Keratinocyte (primary cell): ENCODE results near the gene USH1C. TPM values are rescaled to one million over a fixed set of nuclear protein-coding genes. Genes with fewer than 3 reads are reported as not detected.

Experiments
- DNase-seq: peaks from one replicate; pipeline ENCODE4 v3.0.0-alpha.2; 2011; ENCODE audit warnings: low read depth, missing footprints, low spot score
- FAIRE-seq: peaks from 2 replicates; lab custom pipeline; 2011; peaks lifted over from hg19 to GRCh38; lab: Jason Lieb, UNC
- H2AFZ ChIP-seq: 2 replicates; pipeline ENCODE4 v1.6.0; 2012; ENCODE audit warnings: low read length, control low read depth, inconsistent platforms; ENCODE audit not compliant: control insufficient read depth
- H3K27ac ChIP-seq: 2 replicates; pipeline ENCODE4 v1.5.1; 2011; ENCODE audit warnings: low read length; ENCODE audit not compliant: control insufficient read depth, insufficient read depth
- H3K27me3 ChIP-seq: 3 replicates; pipeline ENCODE4 v1.6.0; 2011; ENCODE audit warnings: low read length; ENCODE audit not compliant: control insufficient read depth, insufficient read depth; ENCODE audit errors: extremely low read depth
- H3K36me3 ChIP-seq, 2 experiments: 2 replicates in 1 of 2; 3 replicates in 1 of 2; pipeline ENCODE4 v1.5.1; 2011; ENCODE audit warnings: low read length in 2 of 2, mild to moderate bottlenecking in 1 of 2; ENCODE audit not compliant: control insufficient read depth in 2 of 2, insufficient read depth in 2 of 2; ENCODE audit errors: extremely low read depth in 1 of 2
- H3K4me1 ChIP-seq: 3 replicates; pipeline ENCODE4 v1.5.1; 2011; ENCODE audit warnings: low read length; ENCODE audit not compliant: control insufficient read depth, insufficient read depth; ENCODE audit errors: extremely low read depth
- H3K4me2 ChIP-seq: 3 replicates; pipeline ENCODE4 v1.6.0; 2011; ENCODE audit warnings: low read depth, low read length; ENCODE audit not compliant: control insufficient read depth, insufficient read depth; ENCODE audit errors: extremely low read depth
- H3K4me3 ChIP-seq, 3 experiments: fragments of 200-600 bp in 1 of 3; sonication (generic) in 1 of 3; 2 replicates in 2 of 3; 3 replicates in 1 of 3; pipeline ENCODE4 v1.5.1; 2011 to 2016; ENCODE audit warnings: low read length in 3 of 3, mild to moderate bottlenecking in 3 of 3, control low read depth in 2 of 3, inconsistent platforms in 1 of 3, low read depth in 1 of 3, mixed read lengths in 1 of 3, mixed run types in 1 of 3, moderate library complexity in 1 of 3; ENCODE audit not compliant: control insufficient read depth in 2 of 3, insufficient read depth in 2 of 3; ENCODE audit errors: extremely low read depth in 1 of 3
- H3K79me2 ChIP-seq: 2 replicates; pipeline ENCODE4 v1.6.0; 2012; ENCODE audit warnings: low read length; ENCODE audit not compliant: control insufficient read depth, insufficient read depth
- H3K9ac ChIP-seq: 3 replicates; pipeline ENCODE4 v1.6.0; 2011; ENCODE audit warnings: low read length; ENCODE audit not compliant: control insufficient read depth, insufficient read depth; ENCODE audit errors: extremely low read depth
- H3K9me1 ChIP-seq: 3 replicates; pipeline ENCODE4 v1.6.0; 2011; ENCODE audit warnings: low read length; ENCODE audit not compliant: control insufficient read depth, insufficient read depth; ENCODE audit errors: extremely low read depth
- H3K9me3 ChIP-seq: 2 replicates; pipeline ENCODE4 v1.5.1; 2012; ENCODE audit warnings: low read depth, low read length; ENCODE audit not compliant: control insufficient read depth
- H4K20me1 ChIP-seq: 3 replicates; pipeline ENCODE4 v1.6.0; 2011; ENCODE audit warnings: low read length; ENCODE audit not compliant: control insufficient read depth, insufficient read depth; ENCODE audit errors: extremely low read depth
- EZH2 ChIP-seq: IDR thresholded peaks from one replicate; pipeline ENCODE4 v1.6.1; 2012; ENCODE audit warnings: inconsistent platforms, mild to moderate bottlenecking, low read length, moderate library complexity
- dilution Hi-C: fragments of 300-500 bp; cut with MboI; formaldehyde crosslinking; loops from one replicate; pipeline ENCODE4 v1.7.0; 2020; ENCODE audit warnings: low sequenced_read_pairs; ENCODE audit not compliant: extremely low pct_ligation_motif_present
- polyA plus RNA-seq, 5 experiments: library from polyadenylated mRNA; depleted of rRNA in 3 of 5; stranded (reverse) in 3 of 5; stranded (forward) in 1 of 5; unstranded in 1 of 5; fragments of >200 nt; gene quantifications; 1 replicate in 1 of 5; 2 replicates in 3 of 5; 3 replicates in 1 of 5; pipeline versions ENCODE4 v1.2.1 to v1.2.3, GENCODE V29; 2011 to 2012; ENCODE audit warnings: missing spikeins in 2 of 5, low read depth in 1 of 5, low replicate concordance in 1 of 5
- TF ChIP-seq, protein P1 (sequence below), 3 experiments: IDR thresholded peaks in 1 of 3; conservative IDR thresholded peaks in 1 of 3; optimal IDR thresholded peaks in 1 of 3; 2 replicates in 2 of 3; 3 replicates in 1 of 3; pipeline versions ENCODE3 to v1.5.1; 2011; ENCODE audit warnings: low read length in 3 of 3, mild to moderate bottlenecking in 3 of 3, moderate library complexity in 2 of 3, control low read depth in 1 of 3, inconsistent platforms in 1 of 3; ENCODE audit not compliant: insufficient read depth in 2 of 3; ENCODE audit errors: extremely low read depth in 1 of 3

The USH1C gene
- polyA plus RNA-seq, 1 donor (not counting 4 experiments of a cell fraction or from before 2014, with no cell fraction given): not detected

DNA sequence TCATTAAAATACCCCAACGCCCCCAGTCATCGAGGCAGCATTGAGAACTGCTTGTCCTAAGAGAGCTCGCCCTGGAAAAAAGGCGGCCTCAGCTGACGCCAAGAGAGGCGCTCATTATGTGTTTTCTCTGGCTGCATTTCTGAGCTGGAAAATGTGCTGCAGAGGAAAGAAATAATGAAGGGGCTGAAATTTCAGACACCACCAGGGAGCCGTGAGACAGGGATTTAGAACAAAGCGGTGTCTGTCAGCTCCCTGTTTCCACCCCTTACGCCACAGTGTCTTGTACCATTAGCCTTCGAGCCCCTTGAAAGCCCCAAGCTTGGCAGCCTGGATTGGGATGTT lies 14.4 kb downstream of the USH1C start:
- peaks cover 11% of the 10 kb centered on the region for H3K27me3 ChIP-seq
- no peaks in the 10 kb centered on the region for H3K4me1 ChIP-seq
- H3K9me3 ChIP-seq: no peaks in the 10 kb centered on the region
- no peaks in the 10 kb centered on the region for H4K20me1 ChIP-seq
- H3K36me3 ChIP-seq: no peaks in the 10 kb centered on the region
- dilution Hi-C loops: no loop called here
- H3K9ac ChIP-seq: no peak overlapping the region
- no peak overlapping the region for H2AFZ ChIP-seq
- no peak for TF ChIP-seq EZH2
- TF ChIP-seq, protein P1, sequence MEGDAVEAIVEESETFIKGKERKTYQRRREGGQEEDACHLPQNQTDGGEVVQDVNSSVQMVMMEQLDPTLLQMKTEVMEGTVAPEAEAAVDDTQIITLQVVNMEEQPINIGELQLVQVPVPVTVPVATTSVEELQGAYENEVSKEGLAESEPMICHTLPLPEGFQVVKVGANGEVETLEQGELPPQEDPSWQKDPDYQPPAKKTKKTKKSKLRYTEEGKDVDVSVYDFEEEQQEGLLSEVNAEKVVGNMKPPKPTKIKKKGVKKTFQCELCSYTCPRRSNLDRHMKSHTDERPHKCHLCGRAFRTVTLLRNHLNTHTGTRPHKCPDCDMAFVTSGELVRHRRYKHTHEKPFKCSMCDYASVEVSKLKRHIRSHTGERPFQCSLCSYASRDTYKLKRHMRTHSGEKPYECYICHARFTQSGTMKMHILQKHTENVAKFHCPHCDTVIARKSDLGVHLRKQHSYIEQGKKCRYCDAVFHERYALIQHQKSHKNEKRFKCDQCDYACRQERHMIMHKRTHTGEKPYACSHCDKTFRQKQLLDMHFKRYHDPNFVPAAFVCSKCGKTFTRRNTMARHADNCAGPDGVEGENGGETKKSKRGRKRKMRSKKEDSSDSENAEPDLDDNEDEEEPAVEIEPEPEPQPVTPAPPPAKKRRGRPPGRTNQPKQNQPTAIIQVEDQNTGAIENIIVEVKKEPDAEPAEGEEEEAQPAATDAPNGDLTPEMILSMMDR (optimal IDR thresholded peaks at IDR 0.05 in 1 of 3, IDR thresholded peaks at IDR 0.05 in 1 of 3, conservative IDR thresholded peaks at IDR 0.05 in 1 of 3; ENCODE audit: extremely low read depth in 1 of 3, insufficient read depth in 2 of 3, low read length in 3 of 3): no peak
- H3K4me2 ChIP-seq: no peak overlapping the region
- no peak for FAIRE-seq
- no peaks in the 10 kb centered on the region for H3K79me2 ChIP-seq
- no peak for DNase-seq
- no peak overlapping the region for H3K4me3 ChIP-seq
- no peak overlapping the region for H3K27ac ChIP-seq
- H3K9me1 ChIP-seq: no peaks in the 10 kb centered on the region

DNA sequence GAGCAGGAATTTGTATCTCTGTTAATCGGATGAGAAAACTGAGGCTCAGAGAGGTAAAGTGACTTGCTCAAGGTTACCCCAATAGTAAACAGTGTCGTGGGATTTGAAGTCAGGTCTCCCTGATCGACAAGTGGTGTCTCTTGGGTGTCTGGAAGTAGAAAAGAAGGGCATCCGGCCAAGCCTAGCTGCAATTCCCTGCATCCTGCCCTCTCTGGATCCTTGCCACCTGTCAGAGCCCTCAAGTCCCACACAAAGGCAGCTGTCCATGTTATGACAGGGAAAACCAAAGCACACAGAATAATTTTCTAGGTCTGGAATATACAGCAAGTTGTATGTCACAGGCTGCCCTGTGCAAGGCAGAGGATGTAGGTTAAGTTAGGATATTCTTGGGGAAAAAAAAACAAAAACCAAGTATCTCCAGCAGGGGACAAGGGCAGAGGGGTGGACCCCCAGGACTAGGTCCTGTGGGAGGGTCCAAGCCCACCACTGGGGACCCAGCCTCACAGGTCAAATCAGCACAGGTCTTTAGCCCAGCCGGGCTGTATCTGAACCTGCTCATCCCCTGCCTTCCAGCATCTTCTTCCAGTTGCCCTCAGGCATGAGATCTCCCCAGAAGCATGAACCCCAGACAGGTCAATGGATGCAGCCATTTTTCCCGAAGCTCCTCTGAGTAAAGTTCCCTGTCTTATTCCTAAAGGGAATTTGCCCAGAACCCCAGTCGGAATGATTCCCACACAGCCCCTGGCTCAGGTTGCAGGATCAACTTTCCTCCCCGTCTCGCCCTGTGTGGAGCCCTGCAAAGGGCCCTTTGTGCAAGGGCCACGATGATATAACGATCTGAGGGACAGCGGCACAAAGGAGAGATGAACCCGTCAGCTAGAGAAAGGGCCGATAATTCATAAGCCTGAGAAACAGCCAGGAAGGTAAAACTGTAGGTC lies 15.0 kb downstream of the USH1C start:
- H3K79me2 ChIP-seq: no peaks in the 10 kb centered on the region
- no peak overlapping the region for H3K27ac ChIP-seq
- dilution Hi-C loops: no loop called here
- no peaks in the 10 kb centered on the region for H3K9me1 ChIP-seq
- DNase-seq: no peak
- H3K4me1 ChIP-seq: no peaks in the 10 kb centered on the region
- FAIRE-seq: no peak
- H2AFZ ChIP-seq: no peak overlapping the region
- peaks cover 11% of the 10 kb centered on the region for H3K27me3 ChIP-seq
- TF ChIP-seq, protein P1 (optimal IDR thresholded peaks at IDR 0.05 in 1 of 3, IDR thresholded peaks at IDR 0.05 in 1 of 3, conservative IDR thresholded peaks at IDR 0.05 in 1 of 3; ENCODE audit: extremely low read depth in 1 of 3, insufficient read depth in 2 of 3, low read length in 3 of 3): no peak
- no peak overlapping the region for H3K4me2 ChIP-seq
- H3K9ac ChIP-seq: no peak overlapping the region
- no peaks in the 10 kb centered on the region for H4K20me1 ChIP-seq
- no peak overlapping the region for H3K4me3 ChIP-seq
- no peaks in the 10 kb centered on the region for H3K9me3 ChIP-seq
- H3K36me3 ChIP-seq: no peaks in the 10 kb centered on the region
